ENCODE data around the gene EXOSC10. TPM values are rescaled to one million over a fixed set of nuclear protein-coding genes. Genes with fewer than 3 reads are reported as not detected.

EXOSC10 gene
- total and polyA plus RNA-seq, 9 of the 15 experiments (the other 6 are each of a cell fraction or from before 2014, with no cell fraction given) = 23.4 to 150 (median 105) TPM

GRCh38 chr1:11130406-11130805, 30.7 kb upstream of the EXOSC10 start:
- FAIRE-seq (no peak), DNase-seq (ENCODE audit: extremely low read depth in 1 of 4, low spot score in 3 of 4) (no peak), ATAC-seq (no peak)
- H4K20me1 ChIP-seq (replicated peaks; ENCODE audit: control insufficient read depth, insufficient read depth, low read length) = no peaks in the 10 kb centered on the region
- CTCF ChIA-PET (ENCODE audit: low intra/inter-chr PET ratio) = no interaction called here
- H3K4me1 ChIP-seq (replicated peaks in 1 of 2; ENCODE audit: control insufficient read depth in 2 of 2, insufficient read depth in 2 of 2, low read length in 2 of 2) = peaks cover 0 to 4% of the 10 kb centered on the region in 2 experiments; a peak in 2 of 5 replicates
- POLR2A ChIA-PET = interaction anchor here (0.6 to 1.4 kb wide), 5 partner anchors 10 to 121 kb away, joined by 3 to 6 read pairs (median 4); partner anchors contain the start of gene EXOSC10
- H3K9me1 ChIP-seq (ENCODE audit: control insufficient read depth, insufficient read depth, low read length) = no peaks in the 10 kb centered on the region
- no peaks in the 10 kb centered on the region for H3K9me3 ChIP-seq (replicated peaks; ENCODE audit: control insufficient read depth, insufficient read depth, low read depth, low read length)
- no peaks in the 10 kb centered on the region for H3K27me3 ChIP-seq (ENCODE audit: control insufficient read depth in 2 of 2, insufficient read depth in 2 of 2, low read length in 2 of 2)
- no peak overlapping the region for H3K4me2 ChIP-seq (ENCODE audit: insufficient read depth, low read length)
- 94% methylated on average over 17 of the region's 17 CpGs for WGBS (ENCODE audit: insufficient coverage, low coverage, missing lambda C conversion rate)
- TF ChIP-seq TCF3 (CRISPR knock-in tag; IDR thresholded peaks at IDR 0.05) (no peak), CREB1 (IDR thresholded peaks at IDR 0.05) (no peak), CREB1 (CRISPR knock-in tag; IDR thresholded peaks at IDR 0.05) (no peak), TBP (optimal IDR thresholded peaks at IDR 0.05; ENCODE audit: low read depth, low read length) (no peak), ZNF609 (CRISPR knock-in tag; IDR thresholded peaks at IDR 0.05; ENCODE audit: borderline replicate concordance) (no peak), MEF2A (IDR thresholded peaks at IDR 0.05; ENCODE audit: control insufficient read depth, low read depth, low read length) (no peak), ZNF174 (CRISPR knock-in tag; IDR thresholded peaks at IDR 0.05) (no peak), MECOM (CRISPR knock-in tag; IDR thresholded peaks at IDR 0.05) (no peak), HINFP (tag; conservative IDR thresholded peaks at IDR 0.05; ENCODE audit: low read depth) (no peak), SRSF1 (IDR thresholded peaks at IDR 0.05; ENCODE audit: low read depth, low read length) (no peak), FOS (IDR thresholded peaks at IDR 0.05; ENCODE audit: extremely low read depth, insufficient read length) (no peak), ZNF217 (CRISPR knock-in tag; IDR thresholded peaks at IDR 0.05) (no peak)
- in situ Hi-C loops (cut with MboI) (no loop called here), intact Hi-C loops (cut with micrococcal nuclease) (no loop called here)
- H3K36me3 ChIP-seq (ENCODE audit: control insufficient read depth, insufficient read depth, low read length) = peaks cover 94% of the 10 kb centered on the region
- no peak overlapping the region for H3K4me3 ChIP-seq
- H3K27ac ChIP-seq (ENCODE audit: extremely low read depth, low read depth, low read length) = no peak overlapping the region
- no peak overlapping the region for H3K9ac ChIP-seq (ENCODE audit: insufficient read depth in 1 of 2, low read depth in 2 of 2, low read length in 2 of 2)
- no peak overlapping the region for H2AFZ ChIP-seq (ENCODE audit: low read depth, low read length)
- no peaks in the 10 kb centered on the region for H3K79me2 ChIP-seq (ENCODE audit: control insufficient read depth, insufficient read depth, low read length)
- no TSS peak for BruUV-seq (replicated peaks)

Measured in K562 (cell line).